Globus pallidus (tissue), 1 donor: ENCODE results near the gene UGT2B11.
"Not testable (repeated sequence)": the region's sequence is repeated elsewhere in the genome, so short reads cannot be mapped to it uniquely, and the experiment has no call there.

ENCODE experiments used
- DNase-seq: peaks from one replicate; pipeline ENCODE4 v3.0.0-alpha.2; 2015; ENCODE audit warnings: low spot score

The UGT2B11 gene

GRCh38 chr4:69169171-69169570 lies 45.4 kb downstream of the UGT2B11 start:
- DNase-seq, result not testable (repeated sequence)

- no peak for DNase-seq
These were observed 47.2 kb downstream of the UGT2B11 start for GRCh38 chr4:69167300-69167699.

GRCh38 chr4:69166376-69166775 lies 48.2 kb downstream of the UGT2B11 start:
- not testable (repeated sequence) for DNase-seq

DNA sequence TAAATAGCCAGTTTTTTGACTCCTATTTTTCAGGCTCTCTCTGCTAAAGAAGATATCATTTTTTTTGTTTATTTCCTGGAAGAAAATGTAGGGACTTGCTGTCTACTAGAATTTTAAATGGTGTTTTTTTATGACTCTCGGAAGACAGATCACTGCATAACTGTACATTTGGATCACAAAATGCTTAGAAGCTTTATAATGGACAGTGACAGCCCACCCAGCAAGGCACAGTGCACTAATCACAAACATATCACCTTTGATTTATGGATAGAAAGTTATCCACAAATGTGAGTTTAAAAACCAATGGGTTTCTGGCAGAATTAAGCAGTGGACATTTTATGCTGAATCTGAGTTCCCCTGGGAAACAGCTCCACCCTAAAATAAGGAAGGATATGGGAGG lies 48.8 kb downstream of the UGT2B11 start:
- not testable (repeated sequence) for DNase-seq

GRCh38 chr4:69156913-69157312 lies 57.6 kb downstream of the UGT2B11 start:
- no peak for DNase-seq

- no peak for DNase-seq
These were observed 60.5 kb downstream of the UGT2B11 start for GRCh38 chr4:69154021-69154420.
